Esophagus muscularis mucosa (tissue), 3 donors: Measurements from ENCODE around the gene MPRIP.
"Not testable (repeated sequence)": the region's sequence is repeated elsewhere in the genome, so short reads cannot be mapped to it uniquely, and the experiment has no call there.

Experiments used
- POLR2A ChIP-seq: fragments of 450-650 bp; IDR thresholded peaks from one replicate; pipeline ENCODE4 v1.6.1; 2017; ENCODE audit warnings: antibody characterized with exemption, moderate library complexity, mild to moderate bottlenecking, low read depth
- POLR2AphosphoS5 ChIP-seq, 2 donors: sonication (generic); formaldehyde crosslinking; IDR thresholded peaks; one replicate each; pipeline ENCODE4 v1.6.1; 2017; ENCODE audit warnings: antibody characterized with exemption in 2 of 2
- TF ChIP-seq, protein P1 (sequence below), 3 experiments: fragments of 200-600 bp in 2 of 3; fragments of 450-650 bp in 1 of 3; sonication (generic) in 2 of 3; IDR thresholded peaks; one replicate each; pipeline ENCODE4 v1.5.1; 2017 to 2019; ENCODE audit warnings: antibody characterized with exemption in 3 of 3, mild to moderate bottlenecking in 2 of 3, moderate library complexity in 1 of 3

GRCh38 chr17:17011043-17011907 lies 31.0 kb upstream of the MPRIP start:
- TF ChIP-seq POLR2A; POLR2AphosphoS5 (IDR thresholded peaks at IDR 0.05): not testable (repeated sequence)
- TF ChIP-seq, protein P1, sequence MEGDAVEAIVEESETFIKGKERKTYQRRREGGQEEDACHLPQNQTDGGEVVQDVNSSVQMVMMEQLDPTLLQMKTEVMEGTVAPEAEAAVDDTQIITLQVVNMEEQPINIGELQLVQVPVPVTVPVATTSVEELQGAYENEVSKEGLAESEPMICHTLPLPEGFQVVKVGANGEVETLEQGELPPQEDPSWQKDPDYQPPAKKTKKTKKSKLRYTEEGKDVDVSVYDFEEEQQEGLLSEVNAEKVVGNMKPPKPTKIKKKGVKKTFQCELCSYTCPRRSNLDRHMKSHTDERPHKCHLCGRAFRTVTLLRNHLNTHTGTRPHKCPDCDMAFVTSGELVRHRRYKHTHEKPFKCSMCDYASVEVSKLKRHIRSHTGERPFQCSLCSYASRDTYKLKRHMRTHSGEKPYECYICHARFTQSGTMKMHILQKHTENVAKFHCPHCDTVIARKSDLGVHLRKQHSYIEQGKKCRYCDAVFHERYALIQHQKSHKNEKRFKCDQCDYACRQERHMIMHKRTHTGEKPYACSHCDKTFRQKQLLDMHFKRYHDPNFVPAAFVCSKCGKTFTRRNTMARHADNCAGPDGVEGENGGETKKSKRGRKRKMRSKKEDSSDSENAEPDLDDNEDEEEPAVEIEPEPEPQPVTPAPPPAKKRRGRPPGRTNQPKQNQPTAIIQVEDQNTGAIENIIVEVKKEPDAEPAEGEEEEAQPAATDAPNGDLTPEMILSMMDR (IDR thresholded peaks at IDR 0.05), result not testable (repeated sequence)
